Panc1 (cell line): ENCODE data around the gene ZNF212. TPM values are rescaled to one million over a fixed set of nuclear protein-coding genes. Genes with fewer than 3 reads are reported as not detected.

Experiments used
- ATAC-seq: fragments of 200-7000 bp; cut with Tn5 transposase; 2 replicates; pipeline ENCODE4 v1.9.1; 2020; ENCODE audit warnings: mild to moderate bottlenecking, moderate library complexity
- BruUV-seq: library from RNA; stranded (reverse); fragments of 400-500 nt; replicated peaks from 2 replicates; lab custom pipeline; 2021; lab: Mats Ljungman, UMichigan
- CTCF ChIA-PET: fragments of 300-600 bp; sonication (Branson Sonifier 250); formaldehyde crosslinking; loops from one replicate; lab custom pipeline; 2022; ENCODE audit warnings: antibody characterized with exemption; lab: Charles Lee
- POLR2A ChIA-PET: fragments of 300-600 bp; sonication (Branson Sonifier 250); formaldehyde crosslinking; loops from one replicate; lab custom pipeline; 2022; ENCODE audit warnings: antibody characterized with exemption; lab: Charles Lee
- DNase-seq: peaks from one replicate; pipeline ENCODE4 v3.0.0-alpha.2; 2010; ENCODE audit warnings: low read depth, low spot score
- H3K27ac ChIP-seq: 2 replicates; pipeline ENCODE4 v1.5.1; 2011; ENCODE audit warnings: mild to moderate bottlenecking, low read length, inconsistent platforms
- H3K27me3 ChIP-seq: fragments of 200-500 bp; sonication (Bioruptor generic); 2 replicates; pipeline ENCODE4 v1.6.0; 2014; ENCODE audit warnings: low read length, inconsistent platforms; ENCODE audit not compliant: control insufficient read depth, insufficient read depth
- H3K36me3 ChIP-seq: fragments of 200-500 bp; sonication (Bioruptor generic); 2 replicates; pipeline ENCODE4 v1.5.1; 2014; ENCODE audit warnings: inconsistent platforms, mild to moderate bottlenecking, low read length, moderate library complexity; ENCODE audit not compliant: control insufficient read depth, insufficient read depth
- H3K4me1 ChIP-seq: 2 replicates; pipeline ENCODE4 v1.5.1; 2011; ENCODE audit warnings: inconsistent platforms, mild to moderate bottlenecking, low read length, moderate library complexity; ENCODE audit not compliant: control insufficient read depth, insufficient read depth
- H3K4me3 ChIP-seq, 2 experiments: 2 replicates each; pipeline ENCODE4 v1.5.1; 2011 to 2012; ENCODE audit warnings: low read depth in 2 of 2, low read length in 2 of 2, mild to moderate bottlenecking in 2 of 2, inconsistent platforms in 1 of 2, moderate library complexity in 1 of 2
- H3K9me3 ChIP-seq: fragments of 200-500 bp; sonication (Bioruptor generic); 2 replicates; pipeline ENCODE4 v1.5.1; 2014; ENCODE audit warnings: low read depth, mild to moderate bottlenecking, inconsistent platforms, low read length, moderate library complexity; ENCODE audit not compliant: control insufficient read depth, insufficient read depth
- CTCF ChIP-seq: fragments of 450-650 bp; IDR thresholded peaks from 2 replicates; pipeline ENCODE4 v1.5.1; 2017; ENCODE audit warnings: mild to moderate bottlenecking
- POLR2AphosphoS5 ChIP-seq: IDR thresholded peaks from 2 replicates; pipeline ENCODE4 v1.6.1; 2012; ENCODE audit warnings: mild to moderate bottlenecking, low read depth, low read length, moderate library complexity
- SIN3A ChIP-seq: IDR thresholded peaks from 2 replicates; pipeline ENCODE4 v1.6.1; 2012; ENCODE audit warnings: low read depth, mild to moderate bottlenecking, low read length, moderate library complexity, borderline replicate concordance; ENCODE audit not compliant: insufficient read depth
- TCF7L2 ChIP-seq: IDR thresholded peaks from 2 replicates; pipeline ENCODE4 v1.6.1; 2011; ENCODE audit warnings: mild to moderate bottlenecking, low read depth, low read length, inconsistent platforms
- in situ Hi-C: cut with HindIII; loops from 2 replicates; pipeline ENCODE4 v1.10.0; 2016; ENCODE audit warnings: low sequenced_read_pairs, low pct_unique_long_range_greater_than_20kb
- intact Hi-C: fragments of 100-400 bp; cut with micrococcal nuclease; formaldehyde crosslinking; loops from one replicate; pipeline ENCODE4 v1.10.0; 2022; ENCODE audit not compliant: unreplicated experiment
- total RNA-seq: library from RNA; stranded (reverse); gene quantifications from one replicate; pipeline ENCODE4 v1.2.1, GENCODE V29; 2021; ENCODE audit not compliant: unreplicated experiment
- TF ChIP-seq, protein P1 (sequence below), 2 experiments: IDR thresholded peaks; 2 replicates each; pipeline ENCODE4 v1.6.1; 2011 to 2012; ENCODE audit warnings: low read depth in 2 of 2, control low read depth in 1 of 2, low read length in 1 of 2, mild to moderate bottlenecking in 1 of 2, moderate library complexity in 1 of 2; ENCODE audit not compliant: insufficient read depth in 1 of 2

The ZNF212 gene
- total RNA-seq, 1 experiment from 2014 or later = 11.3 TPM

- no peaks in the 10 kb centered on the region for H3K9me3 ChIP-seq
- peak; percentile 84 for ATAC-seq
- ChIA-PET POLR2A (no interaction called here), CTCF (no interaction called here)
- in situ Hi-C loops (no loop called here), intact Hi-C loops (no loop called here)
- H3K27me3 ChIP-seq = no peaks in the 10 kb centered on the region
- no peak overlapping the region for H3K4me3 ChIP-seq
- TF ChIP-seq CTCF (peak; percentile 87), POLR2AphosphoS5 (no peak)
- H3K4me1 ChIP-seq = no peaks in the 10 kb centered on the region
- BruUV-seq = no TSS peak
- DNase-seq = peak; percentile 38
- no peak overlapping the region for H3K27ac ChIP-seq
- H3K36me3 ChIP-seq = peaks cover 23% of the 10 kb centered on the region
Observed at GRCh38 chr7:149209518-149210269, 29.8 kb upstream of the ZNF212 start.

GRCh38 chr7:149210551-149210950 lies 28.9 kb upstream of the ZNF212 start:
- ChIA-PET POLR2A (no interaction called here), CTCF (no interaction called here)
- Histone ChIP-seq H3K4me3 (no peak overlapping the region), H3K27ac (no peak overlapping the region), H3K27me3 (no peaks in the 10 kb centered on the region), H3K36me3 (peaks cover 23% of the 10 kb centered on the region), H3K4me1 (no peaks in the 10 kb centered on the region), H3K9me3 (no peaks in the 10 kb centered on the region)
- intact Hi-C loops (no loop called here), in situ Hi-C loops (no loop called here)
- TF ChIP-seq, protein P1, sequence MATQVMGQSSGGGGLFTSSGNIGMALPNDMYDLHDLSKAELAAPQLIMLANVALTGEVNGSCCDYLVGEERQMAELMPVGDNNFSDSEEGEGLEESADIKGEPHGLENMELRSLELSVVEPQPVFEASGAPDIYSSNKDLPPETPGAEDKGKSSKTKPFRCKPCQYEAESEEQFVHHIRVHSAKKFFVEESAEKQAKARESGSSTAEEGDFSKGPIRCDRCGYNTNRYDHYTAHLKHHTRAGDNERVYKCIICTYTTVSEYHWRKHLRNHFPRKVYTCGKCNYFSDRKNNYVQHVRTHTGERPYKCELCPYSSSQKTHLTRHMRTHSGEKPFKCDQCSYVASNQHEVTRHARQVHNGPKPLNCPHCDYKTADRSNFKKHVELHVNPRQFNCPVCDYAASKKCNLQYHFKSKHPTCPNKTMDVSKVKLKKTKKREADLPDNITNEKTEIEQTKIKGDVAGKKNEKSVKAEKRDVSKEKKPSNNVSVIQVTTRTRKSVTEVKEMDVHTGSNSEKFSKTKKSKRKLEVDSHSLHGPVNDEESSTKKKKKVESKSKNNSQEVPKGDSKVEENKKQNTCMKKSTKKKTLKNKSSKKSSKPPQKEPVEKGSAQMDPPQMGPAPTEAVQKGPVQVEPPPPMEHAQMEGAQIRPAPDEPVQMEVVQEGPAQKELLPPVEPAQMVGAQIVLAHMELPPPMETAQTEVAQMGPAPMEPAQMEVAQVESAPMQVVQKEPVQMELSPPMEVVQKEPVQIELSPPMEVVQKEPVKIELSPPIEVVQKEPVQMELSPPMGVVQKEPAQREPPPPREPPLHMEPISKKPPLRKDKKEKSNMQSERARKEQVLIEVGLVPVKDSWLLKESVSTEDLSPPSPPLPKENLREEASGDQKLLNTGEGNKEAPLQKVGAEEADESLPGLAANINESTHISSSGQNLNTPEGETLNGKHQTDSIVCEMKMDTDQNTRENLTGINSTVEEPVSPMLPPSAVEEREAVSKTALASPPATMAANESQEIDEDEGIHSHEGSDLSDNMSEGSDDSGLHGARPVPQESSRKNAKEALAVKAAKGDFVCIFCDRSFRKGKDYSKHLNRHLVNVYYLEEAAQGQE (IDR thresholded peaks at IDR 0.05; ENCODE audit: insufficient read depth in 1 of 2, low read depth in 2 of 2, low read length in 1 of 2) = no peak
- TF ChIP-seq SIN3A (no peak), CTCF (no peak), TCF7L2 (no peak), POLR2AphosphoS5 (no peak)
- BruUV-seq = no TSS peak
- DNase-seq (no peak), ATAC-seq (no peak)
